GM19035 (cell line): ENCODE results near the gene NOL4L.

Source experiments
- ATAC-seq: cut with Tn5 transposase; IDR thresholded peaks from one replicate; pipeline ENCODE4 v1.9.1; 2021; ENCODE audit not compliant: unreplicated experiment

Gene NOL4L

DNA sequence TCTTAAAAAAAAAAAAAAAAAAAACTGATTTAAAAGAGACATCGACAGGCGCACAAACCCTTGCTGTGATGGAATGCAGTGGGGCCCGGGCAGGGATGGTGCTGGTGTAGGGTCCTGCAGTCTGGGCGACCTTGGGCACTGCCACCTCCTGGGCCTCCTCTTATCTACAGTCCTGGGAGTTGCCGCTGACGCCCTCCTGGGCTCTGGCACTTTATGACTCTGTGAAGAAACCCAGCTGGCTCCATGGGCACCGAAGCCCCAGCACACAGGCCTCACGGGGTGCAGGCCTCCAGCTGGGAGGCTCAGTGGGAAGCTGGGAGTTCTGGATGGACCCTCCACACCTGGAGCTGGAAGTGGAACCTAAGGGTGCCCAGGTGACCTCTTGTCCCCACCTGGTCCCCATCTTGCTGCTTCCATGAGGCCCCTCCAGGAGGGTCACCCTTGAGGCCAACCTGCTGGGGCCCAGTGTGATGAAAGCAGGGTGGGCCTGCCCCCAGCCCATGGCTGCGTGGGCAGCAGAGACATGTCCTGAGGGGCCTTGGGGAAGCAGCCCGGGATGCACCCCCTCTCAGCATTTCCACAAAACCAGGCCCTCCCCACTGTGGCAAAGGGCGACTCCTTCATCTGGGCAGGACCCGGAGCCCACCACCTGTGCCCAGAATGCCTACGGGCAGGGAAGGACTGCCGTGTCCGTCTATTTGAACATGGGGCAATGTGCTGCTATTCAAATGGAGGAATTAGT lies 122.1 kb downstream of the NOL4L start:
- no peak for ATAC-seq

DNA sequence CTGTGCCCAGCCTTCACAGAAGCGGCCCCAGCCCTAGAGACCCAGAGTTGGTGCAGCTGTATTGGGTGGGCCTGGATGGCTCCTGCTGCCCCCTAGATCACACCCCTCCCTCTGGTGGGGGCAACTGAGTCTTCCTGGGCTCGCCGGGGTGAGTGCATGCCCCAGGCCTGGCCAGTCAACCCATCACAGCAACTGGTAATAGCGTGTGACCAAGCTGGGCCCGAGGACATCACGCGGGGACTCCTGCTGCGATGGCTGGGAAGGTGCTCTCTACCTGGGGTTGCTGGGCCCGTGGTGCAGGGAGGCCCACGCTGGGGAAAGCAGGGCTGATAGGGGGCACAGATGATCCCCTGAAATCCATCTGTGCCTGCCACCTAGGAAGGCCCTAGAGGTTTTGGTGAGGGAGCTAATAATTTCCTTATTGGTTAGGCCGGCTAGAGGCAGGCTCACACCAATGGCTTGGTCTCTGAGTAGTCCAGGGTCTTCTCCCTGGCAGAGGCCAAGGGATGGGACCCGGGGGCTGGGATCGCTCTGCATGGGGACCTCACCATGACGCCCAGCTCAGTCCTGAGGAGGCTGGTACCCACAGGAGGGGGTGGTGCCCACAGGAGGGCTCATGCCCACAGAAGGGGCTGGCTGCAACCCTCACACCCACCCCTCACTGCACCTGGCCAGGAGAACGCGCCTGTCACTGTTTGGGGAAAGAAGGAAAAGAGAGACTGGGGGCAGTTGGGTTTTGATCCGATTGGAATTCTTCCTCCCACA lies 123.1 kb downstream of the NOL4L start:
- ATAC-seq = no peak

DNA sequence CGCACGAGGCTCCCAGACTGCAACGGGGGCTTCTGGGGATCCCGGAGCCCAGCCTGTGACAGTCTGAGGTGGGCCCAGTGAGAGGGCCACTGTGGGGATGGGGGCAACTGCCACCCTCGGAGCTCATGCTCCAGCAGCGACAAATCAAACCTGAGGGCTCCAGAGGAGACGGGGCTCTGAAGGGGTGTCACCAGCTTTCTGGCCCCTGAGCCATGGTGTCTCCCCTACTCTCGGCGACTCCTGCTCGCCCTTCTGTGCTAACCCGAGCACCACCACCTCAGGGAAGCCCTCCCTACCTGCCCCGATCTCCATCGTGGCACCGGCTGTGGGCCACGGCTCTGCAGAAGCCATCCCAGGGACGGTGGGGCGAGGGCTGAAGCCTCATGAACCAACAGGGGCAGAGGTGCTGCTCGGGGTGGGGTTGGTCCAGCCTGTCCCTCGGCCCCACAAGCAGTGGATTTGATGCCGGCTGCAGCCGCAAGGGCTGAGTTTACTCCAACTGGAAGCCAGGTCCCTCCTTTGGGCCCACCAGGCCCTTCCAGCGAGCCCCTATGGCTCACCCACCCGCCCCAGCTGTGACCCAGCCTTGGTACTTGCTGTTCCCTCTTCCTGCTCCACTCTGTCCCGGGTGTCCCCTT lies 124.3 kb downstream of the NOL4L start:
- no peak for ATAC-seq

DNA sequence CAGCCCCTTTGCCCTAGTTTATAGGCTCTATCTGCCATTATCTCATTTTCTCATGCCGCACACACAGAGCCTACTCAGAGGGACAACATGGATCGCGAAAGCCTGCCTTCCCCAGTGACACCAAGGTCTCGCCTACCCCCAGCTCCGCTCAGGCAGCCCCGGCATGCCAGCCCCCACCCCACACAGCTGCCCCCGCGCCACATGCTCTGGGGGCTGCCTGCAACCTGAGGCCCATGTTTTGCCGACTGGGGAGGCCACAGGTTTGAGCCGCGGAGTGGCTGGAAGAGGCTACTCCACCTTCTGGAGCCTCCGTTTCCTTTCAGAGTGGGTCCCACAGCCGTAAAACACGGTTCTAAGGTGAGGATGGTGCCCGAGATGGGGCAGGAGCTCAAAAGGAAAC lies 124.9 kb downstream of the NOL4L start:
- no peak for ATAC-seq

DNA sequence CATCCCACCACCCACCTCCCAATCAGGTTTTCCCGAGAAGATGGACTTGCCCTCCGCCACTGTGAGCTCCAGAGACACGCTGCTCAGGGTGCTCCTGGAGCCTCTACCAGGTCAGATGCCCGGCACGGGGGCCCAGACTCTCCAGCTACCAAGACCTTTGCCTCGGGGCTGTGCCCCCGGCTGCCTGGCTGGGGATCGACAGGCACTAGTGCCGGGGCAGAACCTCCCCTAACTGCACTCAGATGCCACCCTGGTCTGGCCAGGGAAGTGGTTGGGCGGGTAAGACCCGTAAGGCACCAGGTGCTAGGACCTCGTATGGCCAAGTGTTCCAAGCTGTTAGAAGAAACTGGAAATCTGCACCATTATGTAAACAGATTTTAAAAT lies 126.3 kb downstream of the NOL4L start:
- no peak for ATAC-seq

DNA sequence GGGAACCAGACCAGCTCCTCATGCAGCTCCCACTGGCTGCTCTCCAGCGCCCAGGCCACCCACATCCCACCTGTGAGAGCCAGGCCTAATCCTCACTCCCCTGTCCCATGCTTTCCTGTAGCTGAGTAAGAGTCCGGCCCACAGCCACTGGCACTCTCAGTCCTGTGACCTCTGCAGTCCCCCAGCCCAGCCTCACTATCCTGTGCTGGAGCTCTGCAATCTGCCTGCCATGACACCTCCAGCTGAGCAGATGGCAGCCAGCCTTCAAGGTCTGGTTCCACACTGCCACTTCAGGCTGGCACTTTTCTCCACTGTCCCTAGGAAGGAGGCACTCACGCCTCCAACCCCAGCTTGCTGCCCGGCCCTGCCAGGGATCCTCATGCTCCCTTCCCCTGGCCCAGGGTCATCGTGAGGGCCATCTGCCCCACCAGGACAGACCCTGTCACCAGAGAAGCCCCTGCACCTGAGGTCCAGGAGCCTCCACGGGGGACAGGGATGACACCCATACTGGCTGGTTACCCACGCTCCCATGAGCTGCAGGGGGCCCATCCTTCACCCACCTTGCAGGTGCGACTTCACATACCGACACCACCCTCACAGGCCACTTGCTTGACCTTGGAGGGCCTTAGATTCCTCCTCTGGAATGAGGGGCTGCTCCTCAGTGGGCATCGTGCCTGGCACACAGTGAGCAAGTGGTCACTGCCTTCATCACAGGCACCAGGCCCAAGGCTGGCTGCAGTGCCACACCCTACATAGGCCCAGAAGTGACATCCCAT lies 126.9 kb downstream of the NOL4L start:
- ATAC-seq = no peak

DNA sequence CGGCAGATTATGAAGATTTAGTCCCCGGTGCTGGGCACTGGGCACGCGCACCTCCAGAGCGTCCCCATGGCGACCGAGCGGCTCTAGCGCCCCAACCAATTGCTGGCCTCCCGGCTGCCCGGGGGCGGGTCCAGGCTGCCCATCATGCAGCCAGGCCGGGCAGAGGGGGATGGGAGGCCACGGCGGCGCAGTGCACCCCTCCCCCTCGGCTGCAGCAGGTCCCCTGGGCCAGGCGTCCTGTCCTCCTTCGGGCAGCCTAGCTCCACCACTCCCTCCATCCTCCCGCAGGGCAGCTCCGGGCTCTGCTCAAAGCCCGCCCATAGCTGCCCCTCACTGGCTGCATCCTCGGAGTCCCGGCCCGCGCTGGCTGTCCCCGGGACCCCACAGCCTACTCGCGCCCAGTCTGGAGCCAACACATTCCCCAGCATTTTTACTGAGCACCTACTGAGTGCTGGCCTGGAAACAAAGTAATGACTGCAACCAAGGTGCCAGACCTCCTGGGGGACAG lies 127.6 kb downstream of the NOL4L start:
- ATAC-seq = no peak

DNA sequence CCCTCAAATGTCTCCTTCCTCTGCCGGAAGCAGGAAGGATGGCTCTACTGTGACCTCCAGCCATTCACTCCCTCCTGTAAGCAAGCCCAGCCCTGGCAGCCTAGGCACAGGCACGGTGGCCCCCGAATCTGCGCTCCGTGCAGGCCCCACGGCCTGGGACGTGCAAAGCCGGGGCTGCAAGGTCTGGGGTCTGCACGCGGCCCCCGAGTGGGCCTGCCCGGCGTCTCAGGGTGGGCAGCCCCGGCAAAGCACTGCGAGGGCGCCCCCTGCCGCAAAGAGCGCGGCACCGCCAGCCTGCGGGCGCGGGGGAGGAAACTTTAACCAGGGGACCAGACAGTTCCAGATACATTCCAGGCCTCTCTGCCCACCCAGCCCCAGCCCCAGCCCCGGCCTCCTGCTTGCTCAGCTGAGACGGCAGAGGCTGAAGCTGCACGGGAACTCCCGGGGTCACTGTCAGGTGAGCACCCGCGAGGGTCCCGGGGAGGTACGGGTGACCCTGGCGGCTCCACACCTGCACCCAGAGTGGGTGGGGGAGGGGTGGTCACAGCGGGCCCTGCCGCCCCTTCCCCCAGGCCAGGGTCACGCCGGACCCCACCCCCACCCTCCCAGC lies 128.2 kb downstream of the NOL4L start:
- no peak for ATAC-seq

DNA sequence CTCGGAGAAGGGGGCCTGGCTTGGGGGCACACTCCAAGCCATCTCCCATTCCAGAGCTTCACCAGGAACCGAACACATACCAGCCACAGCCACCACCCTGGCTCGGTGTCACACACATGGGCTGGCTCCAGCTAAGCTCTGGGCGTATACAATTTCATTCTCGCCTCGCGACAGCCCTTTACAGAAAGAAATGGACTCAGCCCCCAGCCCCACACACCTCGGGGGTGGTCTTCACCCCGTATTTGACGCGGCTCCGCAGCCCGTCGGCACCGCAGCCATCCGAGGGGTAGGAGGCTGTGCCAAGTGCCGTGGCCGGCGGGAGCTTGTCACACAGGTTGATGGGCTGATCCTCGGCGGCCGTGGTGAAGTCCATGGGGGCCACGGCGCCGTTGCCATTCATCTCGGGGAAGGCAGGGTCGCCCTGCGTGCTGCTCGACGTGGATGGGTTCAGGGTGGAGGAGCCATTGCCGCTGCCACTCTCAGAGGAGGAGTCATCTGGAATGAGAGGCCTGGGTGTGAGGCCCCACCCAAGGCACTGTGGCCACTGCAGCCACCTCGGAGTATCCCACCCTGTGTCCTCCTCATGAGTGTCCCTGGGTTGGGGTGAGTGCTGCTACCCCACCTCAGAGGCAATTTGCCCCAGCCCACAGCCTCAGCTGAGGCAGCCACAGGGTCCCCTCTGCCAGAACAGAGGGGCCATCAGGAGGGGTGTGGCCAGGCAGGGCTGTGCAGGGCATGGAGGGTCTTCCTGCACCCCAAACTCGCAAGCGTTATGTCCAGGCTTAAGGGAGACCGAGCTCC lies 129.0 kb downstream of the NOL4L start:
- ATAC-seq = no peak

DNA sequence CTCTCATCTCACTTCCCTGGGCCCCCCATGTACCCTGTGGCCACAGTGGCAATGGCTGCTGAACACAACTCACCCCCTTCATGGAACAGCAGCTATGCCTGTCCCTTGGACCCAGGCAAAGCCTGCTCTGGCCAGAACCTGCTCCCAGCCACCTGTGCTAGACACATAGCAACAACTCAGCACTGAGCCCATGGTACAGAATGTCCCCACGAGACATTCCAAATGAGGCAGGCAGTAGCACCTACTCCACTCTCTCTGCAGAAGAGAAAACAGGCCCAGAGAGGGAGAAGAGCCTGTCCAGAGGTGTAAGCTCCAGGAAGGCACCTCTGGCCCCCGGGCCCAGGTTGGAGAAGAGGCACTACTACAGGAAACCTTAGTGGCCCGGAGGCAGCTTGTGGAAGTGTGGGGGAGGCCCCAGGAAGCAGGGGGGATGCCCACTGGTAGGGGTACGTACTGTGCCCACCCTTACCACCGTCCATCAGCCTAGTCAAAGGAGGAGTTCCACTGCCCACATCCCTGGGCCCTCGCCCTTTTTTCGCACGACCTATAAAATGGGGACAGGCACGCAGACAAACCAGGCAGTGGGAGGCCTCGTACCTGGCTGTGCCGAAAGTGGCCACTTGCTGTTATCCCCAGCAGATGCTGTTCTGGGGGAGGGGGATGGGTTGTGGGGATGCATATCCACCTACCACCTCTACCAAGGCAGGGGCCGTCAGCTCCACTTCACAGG lies 129.8 kb downstream of the NOL4L start:
- no peak for ATAC-seq

DNA sequence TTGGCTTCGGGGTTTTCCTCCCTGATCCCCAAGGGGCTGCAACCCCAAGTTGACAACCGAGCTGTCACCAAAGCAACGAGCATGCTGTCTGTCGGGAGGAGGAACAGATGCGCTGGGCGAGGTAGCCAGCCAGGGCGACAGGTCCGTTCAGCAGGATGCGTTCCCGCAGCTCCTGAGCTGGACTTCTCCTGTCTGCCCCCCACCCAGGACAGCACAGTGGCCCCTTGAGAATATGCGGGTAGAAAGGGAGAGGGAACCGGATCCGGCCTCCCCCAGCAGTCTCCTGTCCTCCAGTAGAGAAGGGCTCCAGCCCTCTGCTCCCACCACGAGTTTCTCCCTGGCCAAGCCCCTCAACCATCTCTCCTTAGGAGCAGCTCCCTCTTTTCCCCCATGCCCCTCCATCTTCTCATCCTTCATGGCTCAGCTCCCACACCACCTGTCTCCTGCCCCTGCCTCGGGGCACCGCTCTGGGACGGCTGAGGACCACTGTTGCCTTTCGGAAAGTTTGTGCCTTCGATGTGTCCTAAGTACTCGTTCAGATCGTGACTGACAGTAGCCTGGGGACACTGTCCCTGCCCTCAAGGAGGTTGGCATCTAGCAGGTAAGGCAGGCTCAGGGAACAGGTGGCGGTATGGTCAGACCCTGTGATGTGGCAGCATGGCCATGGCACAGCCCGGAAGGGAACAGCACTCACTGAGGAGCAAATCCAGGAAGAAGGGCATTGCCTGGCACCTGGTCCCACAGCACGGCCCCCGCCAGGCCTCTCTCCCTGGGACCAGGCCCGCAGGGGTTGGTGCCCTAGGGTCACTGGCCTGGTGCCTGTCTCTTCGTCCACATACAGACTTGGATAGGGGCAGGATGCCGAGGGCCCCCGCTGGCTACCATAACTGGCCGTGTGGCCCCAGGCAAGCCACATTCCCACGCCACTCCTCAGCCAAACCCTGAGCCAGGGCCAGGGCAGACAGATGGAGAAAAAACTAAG lies 130.7 kb downstream of the NOL4L start:
- no peak for ATAC-seq

DNA sequence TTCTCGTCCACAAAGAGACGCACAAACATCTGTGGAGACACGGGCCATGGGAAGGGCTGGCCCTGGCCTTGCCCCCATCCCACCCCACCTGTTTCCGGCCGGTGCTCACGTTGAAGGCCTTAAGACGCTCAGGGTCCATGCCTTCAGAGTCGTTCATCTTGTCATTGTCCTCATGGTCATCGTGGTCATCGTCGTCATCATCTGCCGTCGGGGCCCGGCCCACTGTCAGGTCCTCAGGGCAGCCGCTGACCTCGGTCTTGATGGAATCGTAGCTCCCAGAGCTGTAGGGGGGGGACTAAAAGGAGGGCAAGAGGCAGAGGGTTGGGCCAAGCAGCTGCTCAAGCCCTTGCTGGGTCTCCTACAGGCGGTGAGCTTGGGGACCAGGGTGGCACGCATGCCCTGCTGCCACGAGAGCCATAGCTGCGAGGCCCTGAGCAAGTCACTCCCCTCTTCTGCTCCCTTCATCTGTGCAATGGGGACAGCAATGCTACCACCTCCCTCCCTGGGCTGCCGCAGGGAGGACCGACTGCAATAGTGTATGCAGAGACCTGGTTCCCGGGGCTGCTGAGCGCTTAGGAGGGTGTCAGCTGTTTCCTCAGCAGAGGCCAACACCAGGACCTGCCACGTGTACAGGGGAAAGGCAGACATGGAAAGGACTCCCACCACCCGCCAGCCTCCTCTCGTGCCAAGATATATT lies 131.5 kb downstream of the NOL4L start:
- no peak for ATAC-seq

DNA sequence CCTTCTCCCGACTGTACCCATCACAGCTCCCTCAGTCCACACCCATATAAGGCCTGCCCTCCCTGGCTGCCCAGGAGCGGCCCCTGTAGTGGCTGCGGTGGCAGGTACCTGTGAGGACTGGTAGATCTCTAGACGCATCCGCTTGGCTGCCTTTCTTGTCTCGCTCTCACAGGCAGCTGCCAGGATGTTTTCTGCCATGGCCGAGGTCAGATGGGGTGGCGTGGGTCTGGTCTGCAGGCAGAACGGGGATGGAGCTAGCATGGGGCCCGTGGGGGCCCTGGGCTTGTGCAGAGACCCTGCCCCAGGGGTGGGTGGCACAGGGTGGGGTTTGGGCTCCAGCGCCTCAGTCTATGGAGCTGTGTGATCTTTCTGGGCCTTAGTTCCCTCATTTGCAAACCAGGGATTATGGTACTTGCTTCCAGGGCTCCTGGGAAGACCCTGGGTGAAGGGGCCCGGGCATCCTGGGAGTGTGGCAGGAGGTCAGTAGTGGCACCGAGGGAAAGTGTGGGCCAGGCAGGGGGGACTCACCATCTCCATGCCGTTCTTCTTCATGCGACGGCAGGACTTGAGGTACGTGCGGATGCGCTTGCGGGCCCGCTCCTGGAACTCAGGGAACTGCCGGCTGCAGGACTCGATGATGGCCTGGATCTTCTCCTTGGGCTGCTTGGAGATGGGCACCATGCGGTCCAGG lies 132.2 kb downstream of the NOL4L start:
- no peak for ATAC-seq

DNA sequence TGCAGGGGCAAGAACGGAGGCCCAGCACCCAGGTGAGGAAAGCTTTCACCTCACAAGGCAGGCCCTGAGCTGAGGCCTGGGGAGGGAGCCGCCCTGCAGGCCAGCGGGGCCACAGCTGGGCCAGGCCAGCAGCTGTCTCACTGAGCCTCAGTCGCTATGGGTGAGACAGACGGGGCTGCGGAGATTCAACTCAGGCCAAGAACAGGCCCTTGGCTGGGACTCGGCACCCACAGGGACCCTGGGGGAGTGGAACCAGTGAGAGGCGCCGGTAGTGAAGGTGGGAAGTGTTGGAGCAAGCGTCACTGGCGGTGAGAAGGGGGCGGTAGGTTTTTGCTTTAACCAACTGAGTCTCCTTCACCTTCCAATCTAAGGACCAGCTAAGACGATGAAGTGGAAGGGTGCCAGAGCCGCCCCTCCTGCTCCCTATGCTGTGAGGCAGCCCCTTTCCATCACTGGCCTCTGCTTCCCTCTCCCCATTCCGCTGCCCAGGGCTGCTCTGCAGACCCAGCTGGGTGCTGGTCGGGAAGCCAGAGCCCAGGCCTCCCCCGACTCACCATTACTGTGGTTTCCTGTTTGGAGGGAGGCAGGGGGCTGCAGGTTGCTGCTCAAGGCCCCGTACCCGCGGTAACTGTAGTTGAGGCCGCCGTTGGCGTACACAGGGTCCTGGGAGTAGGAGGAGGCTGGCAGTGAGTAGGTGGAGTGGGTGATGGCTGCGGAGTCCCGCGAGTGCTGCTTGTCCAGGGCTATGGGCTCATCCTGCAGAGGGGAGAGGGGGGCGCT lies 133.3 kb downstream of the NOL4L start:
- no peak for ATAC-seq

DNA sequence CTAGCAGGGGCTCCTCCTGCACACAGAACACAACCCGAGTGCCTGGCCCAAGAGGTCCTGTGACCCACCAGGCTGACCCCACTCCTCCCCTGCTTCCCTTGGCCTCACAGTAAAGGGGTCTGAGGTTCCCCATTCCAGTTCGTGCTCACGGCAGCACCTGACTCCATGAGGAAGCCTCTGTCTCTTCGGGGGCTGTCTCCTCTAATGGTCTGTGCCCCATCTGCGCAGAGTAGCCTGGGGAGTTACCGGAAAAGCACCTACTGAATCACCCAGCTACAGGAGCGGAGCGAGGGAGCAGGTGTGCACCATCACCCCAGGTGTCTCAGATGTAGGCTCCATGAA lies 133.8 kb downstream of the NOL4L start:
- ATAC-seq = no peak

DNA sequence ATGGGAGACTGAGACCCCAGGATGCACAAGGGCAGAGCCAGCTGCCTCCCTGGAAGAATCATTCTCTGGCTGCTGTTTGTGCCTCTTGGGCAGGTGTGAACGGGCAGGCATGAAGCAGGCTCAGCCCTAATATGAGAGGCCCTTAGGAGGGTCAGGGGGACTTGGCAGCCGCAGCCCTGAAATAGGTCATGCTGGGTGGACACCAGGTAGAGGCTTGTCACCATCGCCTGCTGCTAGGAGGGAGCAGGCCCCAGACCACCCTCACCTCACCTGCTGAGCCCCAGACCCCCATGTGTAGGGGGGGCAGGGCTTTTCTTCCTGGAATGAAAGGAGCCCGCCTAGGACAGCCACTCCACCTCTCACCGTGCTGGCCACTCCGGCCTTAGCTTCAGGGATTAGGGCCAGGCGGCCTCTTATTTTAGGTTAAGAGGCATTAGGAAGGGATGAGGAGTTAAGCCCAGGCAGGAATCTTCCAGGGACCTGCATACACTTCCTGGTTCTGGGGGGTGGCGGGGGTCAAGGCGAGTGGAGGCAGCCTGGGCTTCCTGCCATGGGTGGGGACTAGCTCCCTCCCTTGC lies 134.6 kb downstream of the NOL4L start:
- no peak for ATAC-seq
